ENCODE results near the gene SLC35G3. TPM values are rescaled to one million over a fixed set of nuclear protein-coding genes. Genes with fewer than 3 reads are reported as not detected.

Gene SLC35G3
- total and polyA plus RNA-seq, 2 of the 4 experiments (the other 2 are of a cell fraction): not detected

- TF ChIP-seq CEBPB (IDR thresholded peaks at IDR 0.05; ENCODE audit: low read depth, low read length) (peak; percentile 55; the same call in 1 of the 2 replicates), RCOR1 (IDR thresholded peaks at IDR 0.05; ENCODE audit: insufficient replicate concordance, low read length) (no peak)
Measured at GRCh38 chr17:35242805-35243560, 48.8 kb upstream of the SLC35G3 start, which contains the start of gene SLFN5 (continued).

GRCh38 chr17:35242158-35242804 is 48.1 kb upstream of the SLC35G3 start:
- H3K27me3 ChIP-seq (ENCODE audit: control insufficient read depth, insufficient read depth, low read length): no peaks in the 10 kb centered on the region
- peak overlapping the region; percentile 51; the same call in 1 of the 2 replicates for H3K56ac ChIP-seq (ENCODE audit: extremely low read depth, insufficient read depth, low read length)
- peak overlapping the region; percentile 38 for H3K9ac ChIP-seq (ENCODE audit: low read depth, low read length)
- peak overlapping the region; percentile 70 to 71; a peak in 3 of 4 replicates for H4K8ac ChIP-seq (ENCODE audit: low read depth in 2 of 2, low read length in 2 of 2)
- peak overlapping the region; percentile 19; the same call in 1 of the 2 replicates for H2BK120ac ChIP-seq (ENCODE audit: low read depth, low read length)
- peak overlapping the region; percentile 61 for H3K4ac ChIP-seq (ENCODE audit: low read depth, low read length)
- ChIA-PET POLR2A (ENCODE audit: unreplicated experiment) (interaction anchor here (0.6 kb wide), 1 partner anchor 297 kb away, joined by 5 read pairs; no protein-coding TSS in a partner anchor), CTCF (no interaction called here)
- WGBS, 2 experiments (ENCODE audit: extremely low coverage in 2 of 2, insufficient read length in 1 of 2): 0% methylated on average over 6 of the region's 43 CpGs; no CpG with 5 or more reads in 1 of the 2 experiments
- ATAC-seq (ENCODE audit: low read depth) (peak; percentile 18), DNase-seq (peak; percentile 32)
- H3K79me1 ChIP-seq (ENCODE audit: low read depth in 1 of 2, low read length in 2 of 2): peaks cover 15 to 38% of the 10 kb centered on the region in 2 experiments
- peak overlapping the region; percentile 70 for H3K23ac ChIP-seq (ENCODE audit: low read depth, low read length)
- BruUV-seq (replicated peaks): no TSS peak
- intact Hi-C loops (cut with micrococcal nuclease): loop anchor here (2.0 to 10.0 kb wide), 4 partner anchors 70 to 503 kb away; partner anchors contain the start of gene SLFN11
- peaks cover 6% of the 10 kb centered on the region; the same call in 1 of the 2 replicates for H3K9me1 ChIP-seq (ENCODE audit: insufficient read depth, low read length)
- peaks cover 5% of the 10 kb centered on the region for H3K4me1 ChIP-seq (ENCODE audit: control insufficient read depth, insufficient read depth, low read length)
- H4K91ac ChIP-seq (ENCODE audit: insufficient read depth, low read depth, low read length): peak overlapping the region; percentile 36
- peak overlapping the region; percentile 34 for H4K5ac ChIP-seq (ENCODE audit: low read depth, low read length)
- peak overlapping the region; percentile 91 for H2AFZ ChIP-seq (replicated peaks; ENCODE audit: low read length, poor library complexity)
- peaks cover 10% of the 10 kb centered on the region for H4K20me1 ChIP-seq (ENCODE audit: insufficient read depth, low read length)
- H3K4me3 ChIP-seq (ENCODE audit: insufficient read depth, low read depth, low read length): peak overlapping the region; percentile 59
- peak overlapping the region; percentile 68 for H2AK9ac ChIP-seq (replicated peaks; ENCODE audit: low read depth, low read length, poor library complexity)
- H3K18ac ChIP-seq (ENCODE audit: low read depth, low read length): peak overlapping the region; percentile 8; the same call in 1 of the 2 replicates
- H3K9me3 ChIP-seq (ENCODE audit: control insufficient read depth, insufficient read depth, low read length): no peaks in the 10 kb centered on the region
- peak overlapping the region; percentile 54 for H3K27ac ChIP-seq (ENCODE audit: insufficient read depth, low read length)
- in situ Hi-C loops (cut with MboI; ENCODE audit: low sequenced_read_pairs): no loop called here
- H2AK5ac ChIP-seq (ENCODE audit: low read depth, low read length): no peak overlapping the region
- H2BK20ac ChIP-seq (ENCODE audit: low read depth, low read length): no peak overlapping the region
- H2BK5ac ChIP-seq (ENCODE audit: low read depth, low read length, poor library complexity, severe bottlenecking): peak overlapping the region; percentile 16
- dilution Hi-C loops (cut with HindIII; ENCODE audit: low sequenced_read_pairs, unreplicated experiment): no loop called here
- TF ChIP-seq MAZ (IDR thresholded peaks at IDR 0.05; ENCODE audit: borderline replicate concordance, low read depth, low read length) (0 out of 2 replicates have a peak, but pooled peaks have one; percentile 4), CEBPB (IDR thresholded peaks at IDR 0.05; ENCODE audit: low read depth, low read length) (no peak), NFE2L2 (IDR thresholded peaks at IDR 0.05; ENCODE audit: low read depth, low read length) (no peak), POLR2A (IDR thresholded peaks at IDR 0.05; ENCODE audit: low read depth, low read length) (no peak)
- no peak overlapping the region; the same call in 2 of the 3 replicates for H2BK15ac ChIP-seq (ENCODE audit: low read depth, low read length)
- peak overlapping the region; percentile 89 for H3K4me2 ChIP-seq (ENCODE audit: low read depth, low read length)
- peak overlapping the region; percentile 81 for H3K14ac ChIP-seq (replicated peaks; ENCODE audit: low read depth, low read length)
- peaks cover 1% of the 10 kb centered on the region; the same call in 1 of the 2 replicates for H3K36me3 ChIP-seq (ENCODE audit: control insufficient read depth, insufficient read depth, low read length)
